Activated CD4-positive, CD25-positive, alpha-beta regulatory T cell (primary cell): ENCODE results near the gene UMAD1.
A peak's percentile ranks its signal among the peaks of the same experiment; 100 is the strongest.
"Not testable (repeated sequence)": the region's sequence is repeated elsewhere in the genome, so short reads cannot be mapped to it uniquely, and the experiment has no call there.

Experiments used
- DNase-seq, 4 experiments: peaks; one replicate each; lab custom pipeline; 2025; lab: John Stamatoyannopoulos, UW

UMAD1 gene

DNA sequence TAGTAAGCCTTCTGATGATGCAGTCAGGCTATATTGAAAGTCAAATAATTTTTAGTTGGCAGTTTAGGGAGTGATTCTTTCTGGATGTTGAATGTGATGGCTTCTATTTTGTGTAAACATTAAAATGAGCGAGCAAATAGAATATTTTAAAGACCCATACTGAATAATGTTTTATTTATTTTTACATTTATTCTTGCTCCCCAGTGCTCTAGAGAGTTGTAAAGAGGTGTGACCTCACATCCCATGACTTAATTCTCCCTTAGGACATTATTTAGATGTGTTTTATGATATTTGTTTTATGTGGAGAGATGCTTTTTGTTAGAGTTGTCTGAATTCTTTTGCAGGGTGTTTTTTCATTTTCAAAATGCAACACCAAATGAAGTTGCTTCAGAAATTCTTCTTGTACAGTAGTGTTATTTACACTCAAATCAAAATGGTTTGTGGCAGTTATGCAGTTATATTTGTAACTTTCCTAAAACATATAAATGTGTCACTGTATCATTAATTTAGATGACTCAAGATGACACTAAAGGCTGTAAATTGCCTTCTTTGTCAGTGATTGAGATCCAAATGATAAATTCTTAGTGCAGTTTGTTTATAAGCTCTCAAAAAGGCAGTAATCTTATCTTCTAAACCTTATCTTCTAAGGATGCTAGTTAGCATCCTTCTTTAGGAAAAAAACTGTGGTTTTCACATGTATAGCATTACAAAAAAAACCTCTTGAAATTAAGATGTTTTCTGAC, 12.4 kb downstream of the UMAD1 start:
- DNase-seq: no peak

DNA sequence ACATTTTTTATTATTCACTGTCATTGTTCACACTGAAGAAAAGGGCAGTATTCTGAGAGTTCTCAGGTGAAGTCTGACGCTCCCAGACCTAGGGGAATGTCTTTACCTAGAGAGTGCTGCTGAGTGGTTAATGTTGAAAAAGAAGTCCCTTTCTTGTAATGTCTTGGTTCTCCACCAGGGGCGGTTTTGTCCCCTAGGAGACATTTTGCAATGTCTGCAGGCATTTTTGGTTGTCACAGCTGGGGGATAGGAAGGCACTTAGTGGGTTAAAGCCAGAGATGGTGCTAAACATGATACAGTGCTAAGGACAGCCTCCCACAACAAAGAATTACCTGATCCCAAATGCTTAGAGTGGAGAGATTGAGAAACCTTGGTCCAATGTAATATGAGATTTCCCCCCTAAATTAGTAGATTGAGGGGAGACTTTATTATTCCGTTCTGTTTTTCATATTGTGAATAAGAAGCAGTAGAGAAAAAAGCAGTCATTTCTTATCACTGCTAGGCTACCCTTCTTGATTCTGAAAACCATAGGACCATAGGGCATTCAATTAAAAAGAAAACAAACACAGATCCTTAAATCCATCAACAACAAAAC, 13.1 kb downstream of the UMAD1 start:
- DNase-seq: no peak

DNA sequence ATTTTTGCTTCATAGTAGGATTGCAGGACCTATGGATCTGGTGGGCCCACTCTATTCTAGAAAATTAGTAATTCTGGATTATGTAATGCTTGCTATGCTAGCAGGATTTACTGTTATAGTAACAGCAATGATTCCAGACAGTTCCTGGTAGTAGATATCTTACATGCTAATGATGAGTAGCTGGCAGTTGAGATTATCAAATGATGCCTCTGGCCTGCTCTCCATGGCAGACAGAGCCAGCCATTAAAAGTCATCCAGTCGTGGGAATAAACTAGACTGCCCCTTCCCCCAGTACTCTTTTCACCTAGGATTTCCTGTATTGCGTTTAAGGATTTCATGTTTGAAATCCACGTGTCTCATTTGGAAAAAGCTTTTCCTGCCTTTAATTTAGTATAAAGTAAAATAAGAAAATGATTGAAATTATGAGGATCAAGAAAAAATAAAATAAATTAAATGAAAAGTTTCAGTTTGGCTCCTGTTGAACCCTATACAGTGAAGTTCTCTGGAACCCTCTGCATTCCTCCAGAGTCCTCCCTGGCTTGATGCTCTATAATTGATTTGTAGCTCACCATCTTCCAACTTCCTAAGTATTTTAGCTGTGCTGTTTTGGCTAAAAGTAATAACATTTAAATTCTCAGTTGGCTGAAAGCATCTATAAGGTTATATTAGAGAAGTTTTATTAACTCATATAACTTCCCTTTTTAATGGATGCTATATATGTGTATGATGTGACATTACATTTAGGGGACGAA, 14.6 kb downstream of the UMAD1 start:
- DNase-seq: no peak

DNA sequence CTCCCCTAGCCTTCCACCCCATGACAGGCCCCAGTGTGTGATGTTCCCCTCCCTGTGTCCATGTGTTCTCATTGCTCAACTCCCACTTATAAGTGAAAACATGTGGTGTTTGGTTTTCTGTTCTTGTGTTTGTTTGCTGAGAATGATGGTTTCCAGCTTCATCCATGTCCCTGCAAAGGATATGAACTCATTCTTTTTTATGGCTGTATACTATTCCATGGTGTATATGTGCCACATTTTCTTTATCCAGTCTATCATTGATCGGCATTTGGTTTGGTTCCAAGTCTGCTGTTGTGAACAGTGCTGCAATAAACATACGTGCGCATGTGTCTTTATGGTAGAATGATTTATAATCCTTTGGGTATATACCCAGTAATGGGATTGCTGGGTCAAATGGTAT, 15.9 kb downstream of the UMAD1 start:
- not testable (repeated sequence) for DNase-seq

DNA sequence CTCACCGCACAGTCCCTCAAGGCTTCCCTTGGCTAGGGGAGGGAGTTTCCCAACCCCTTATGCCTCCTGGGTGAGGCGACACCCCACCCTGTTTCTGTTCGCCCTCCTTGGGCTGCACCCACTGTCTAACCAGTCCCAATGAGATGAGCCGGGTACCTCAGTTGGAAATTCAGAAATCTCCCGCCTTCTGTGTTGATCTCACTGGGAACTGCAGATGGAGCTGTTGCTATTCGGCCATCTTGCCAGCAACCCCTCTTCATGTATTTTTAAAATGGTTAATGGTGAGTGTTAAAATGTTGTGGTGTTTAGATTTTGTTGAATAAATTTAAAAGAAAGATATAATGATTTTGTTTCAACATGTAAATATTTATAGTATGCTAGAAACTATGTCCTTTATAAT, 22.0 kb downstream of the UMAD1 start:
- DNase-seq: no peak

DNA sequence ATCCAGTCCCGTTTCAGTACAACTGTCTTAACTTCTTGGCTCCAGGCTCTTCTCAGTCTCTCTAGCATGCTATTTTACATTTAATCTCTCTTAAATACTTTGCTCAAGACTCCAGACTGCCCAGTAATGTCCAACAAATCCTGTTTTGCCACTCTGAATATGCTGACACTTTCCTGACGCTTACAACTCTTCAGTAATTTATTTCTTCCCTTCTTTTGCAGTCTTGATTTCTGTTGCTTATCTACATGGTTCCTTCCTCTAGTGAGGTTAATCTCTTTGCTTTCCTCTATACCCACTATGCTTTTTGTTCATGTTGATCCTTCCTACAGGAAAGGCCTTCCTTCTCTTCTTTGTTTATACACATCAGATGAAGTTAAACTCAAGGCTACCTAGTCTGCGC, 23.7 kb downstream of the UMAD1 start:
- no peak for DNase-seq

DNA sequence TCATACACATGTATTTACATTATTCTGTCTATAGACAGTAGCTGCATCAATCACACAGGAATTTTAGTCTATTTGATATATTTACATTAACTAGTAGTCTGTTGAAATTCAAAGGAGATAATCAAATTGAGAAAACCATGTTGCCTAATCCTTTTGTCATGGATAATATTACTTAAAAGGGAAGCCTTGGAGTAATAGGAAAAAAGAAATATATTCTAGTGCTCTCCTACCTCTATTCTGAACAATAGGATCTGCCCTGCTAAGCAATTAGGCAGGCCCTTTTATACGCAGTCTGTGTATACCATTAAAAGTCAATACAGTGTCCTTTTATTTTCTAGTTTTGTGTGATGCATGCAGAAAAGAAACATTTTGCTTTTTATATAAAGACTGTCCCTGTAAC, 24.5 kb downstream of the UMAD1 start:
- DNase-seq: no peak

DNA sequence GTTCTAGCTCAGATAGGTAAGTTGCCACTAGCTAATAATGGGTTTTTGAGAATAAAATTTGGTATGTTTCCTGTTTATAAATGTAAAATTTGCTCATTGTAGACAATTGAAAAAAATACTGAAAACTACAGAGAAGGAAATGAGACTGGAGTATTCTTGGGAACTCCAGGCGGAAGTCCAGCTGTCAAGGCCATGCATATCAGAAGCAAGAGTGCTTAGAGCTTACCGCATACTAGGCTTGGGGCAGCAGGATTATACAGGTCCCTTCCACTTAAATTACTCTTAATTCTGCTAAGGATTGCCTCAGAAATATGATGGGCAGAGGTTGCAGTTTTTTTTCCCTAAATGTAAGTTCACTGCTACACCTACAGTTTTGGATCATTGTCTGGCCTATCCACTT, 26.6 kb downstream of the UMAD1 start:
- DNase-seq: no peak

DNA sequence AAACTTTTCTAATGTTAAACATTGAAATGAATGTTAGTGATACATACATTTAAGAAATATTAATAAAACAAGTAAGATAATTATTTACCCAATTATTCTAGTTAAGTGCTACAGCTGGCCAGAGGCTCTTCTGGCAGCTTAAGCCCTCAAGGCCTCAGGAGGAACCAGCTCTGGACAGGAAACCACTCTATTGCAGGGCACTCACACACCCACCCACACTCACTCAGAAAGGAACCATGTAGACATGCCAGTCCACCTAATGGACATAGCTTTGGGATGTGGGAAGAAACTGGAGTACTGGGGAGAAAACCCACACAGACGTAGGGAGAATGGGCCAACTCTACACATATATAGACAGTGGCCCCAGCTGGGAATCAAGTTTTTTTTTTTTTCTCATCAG, 28.2 kb downstream of the UMAD1 start:
- no peak for DNase-seq

DNA sequence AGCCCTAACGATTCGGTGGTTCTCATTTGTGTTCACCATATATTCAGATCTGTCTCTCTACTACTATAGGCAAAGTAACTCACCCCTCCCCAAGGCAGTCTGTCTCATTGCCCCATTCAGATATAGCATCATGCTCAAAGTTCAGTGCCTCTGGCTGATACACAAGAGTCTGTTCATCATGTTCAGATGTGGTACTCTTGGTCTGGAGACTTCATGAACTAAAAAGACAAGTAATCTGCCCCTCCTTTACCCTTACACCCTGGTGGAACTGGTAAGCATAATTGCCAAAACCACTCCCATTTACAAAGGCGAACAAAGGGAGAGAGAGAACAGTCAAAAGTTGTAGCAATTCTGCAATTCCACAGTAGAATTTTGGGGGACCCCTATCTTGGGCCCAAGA, 29.9 kb downstream of the UMAD1 start:
- DNase-seq: no peak

DNA sequence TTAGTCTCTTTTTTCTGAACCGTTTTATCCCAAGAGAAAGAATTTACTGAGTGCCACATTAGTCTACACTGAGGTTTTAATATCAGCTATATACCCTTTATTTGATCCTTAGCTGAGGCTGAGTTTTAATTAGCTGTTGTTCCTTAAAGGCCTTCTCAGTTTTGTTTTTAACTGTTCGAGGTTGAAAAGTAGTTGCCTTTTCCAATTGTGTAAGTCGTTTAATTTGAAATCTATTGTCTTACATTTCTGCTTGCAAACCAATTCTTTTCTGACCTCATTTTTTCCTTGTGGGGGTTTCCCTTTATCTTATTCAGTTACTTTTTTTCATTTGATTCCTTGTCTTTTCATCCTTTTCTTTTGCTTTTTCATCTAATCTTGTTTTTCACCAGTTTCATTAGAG, 30.8 kb downstream of the UMAD1 start:
- DNase-seq: no peak

DNA sequence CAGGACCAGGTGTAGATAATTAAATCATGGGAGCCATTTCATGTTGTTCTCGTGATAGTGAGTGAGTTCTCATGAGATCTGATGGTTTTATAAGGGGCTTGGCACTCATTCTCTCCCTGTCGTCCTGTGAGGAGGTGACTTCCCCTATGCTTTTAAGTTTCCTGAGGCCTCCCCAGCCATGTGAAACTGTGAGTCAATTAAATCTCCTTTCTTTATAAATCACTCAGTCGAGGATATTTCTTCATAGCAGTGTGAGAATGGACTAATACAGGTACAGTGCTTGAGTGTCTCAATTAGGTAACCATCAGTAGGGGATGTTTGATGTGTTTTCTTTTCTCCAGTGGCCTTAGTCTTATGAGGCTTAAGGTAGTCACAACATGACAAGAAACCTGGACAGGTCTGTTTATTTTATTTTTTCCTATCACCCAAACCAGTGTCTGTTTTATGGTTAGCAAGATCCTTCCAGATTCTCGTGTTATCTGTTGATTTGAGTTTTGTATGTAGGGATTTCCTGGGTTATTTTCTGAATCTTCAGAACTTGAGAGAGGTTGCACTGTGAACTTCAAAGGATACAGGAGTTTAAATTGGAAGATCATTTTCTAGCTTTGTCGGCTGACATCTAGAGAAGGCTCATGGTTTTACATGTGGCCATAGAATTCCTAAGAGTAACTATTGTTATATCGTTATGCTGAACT, 32.1 kb downstream of the UMAD1 start:
- DNase-seq: no peak

DNA sequence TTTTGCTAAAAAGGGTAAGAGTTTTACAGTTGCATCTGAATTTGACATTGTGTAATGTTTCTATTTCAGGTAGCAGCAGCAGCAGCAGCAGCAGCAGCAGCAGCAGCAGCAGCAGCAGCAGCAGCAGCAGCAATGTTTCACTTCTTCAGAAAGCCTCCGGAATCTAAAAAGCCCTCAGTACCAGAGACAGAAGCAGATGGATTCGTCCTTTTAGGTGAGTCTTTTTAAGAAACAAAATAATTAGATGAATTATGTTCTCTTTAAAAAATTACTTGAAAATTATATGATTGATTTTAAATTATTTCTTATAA, 32.6 kb downstream of the UMAD1 start:
- DNase-seq: no peak

DNA sequence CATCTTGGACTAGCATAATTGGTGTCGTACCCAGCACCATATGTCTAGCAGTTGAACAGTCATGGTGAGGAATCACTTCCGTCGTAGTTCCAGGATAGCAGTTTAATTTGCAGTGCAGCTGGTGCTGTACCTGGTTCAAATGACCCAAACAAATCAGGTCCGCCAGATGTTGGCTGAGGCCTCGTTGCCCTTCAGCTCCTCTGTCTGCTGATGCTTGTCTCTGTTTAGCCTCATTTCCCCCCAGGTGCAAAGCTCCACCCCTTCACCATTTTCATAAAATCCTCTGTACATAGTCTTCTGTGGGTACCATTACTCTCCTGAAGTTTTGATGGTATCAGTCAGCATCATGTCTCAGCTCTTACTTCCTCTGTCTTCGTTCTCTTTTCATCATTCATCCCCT, 35.1 kb downstream of the UMAD1 start:
- no peak for DNase-seq

DNA sequence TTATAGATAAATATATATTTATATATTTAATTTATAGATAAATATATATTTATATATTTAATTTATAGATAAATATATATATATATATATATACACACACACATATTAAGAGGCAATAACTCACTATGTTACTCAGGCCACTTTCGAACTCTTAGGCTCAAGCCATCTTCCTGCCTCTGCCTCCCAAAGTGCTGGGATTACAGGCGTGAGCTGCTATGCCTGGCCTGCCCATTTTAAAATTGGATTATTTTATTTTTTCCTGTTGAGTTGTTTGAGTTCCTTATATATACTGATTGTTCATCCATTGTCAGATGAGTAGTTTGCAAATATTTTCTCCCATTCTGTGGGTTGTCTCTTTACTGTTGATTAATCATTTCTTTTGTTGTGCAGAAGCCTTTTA, 39.1 kb downstream of the UMAD1 start:
- DNase-seq: not testable (repeated sequence)

DNA sequence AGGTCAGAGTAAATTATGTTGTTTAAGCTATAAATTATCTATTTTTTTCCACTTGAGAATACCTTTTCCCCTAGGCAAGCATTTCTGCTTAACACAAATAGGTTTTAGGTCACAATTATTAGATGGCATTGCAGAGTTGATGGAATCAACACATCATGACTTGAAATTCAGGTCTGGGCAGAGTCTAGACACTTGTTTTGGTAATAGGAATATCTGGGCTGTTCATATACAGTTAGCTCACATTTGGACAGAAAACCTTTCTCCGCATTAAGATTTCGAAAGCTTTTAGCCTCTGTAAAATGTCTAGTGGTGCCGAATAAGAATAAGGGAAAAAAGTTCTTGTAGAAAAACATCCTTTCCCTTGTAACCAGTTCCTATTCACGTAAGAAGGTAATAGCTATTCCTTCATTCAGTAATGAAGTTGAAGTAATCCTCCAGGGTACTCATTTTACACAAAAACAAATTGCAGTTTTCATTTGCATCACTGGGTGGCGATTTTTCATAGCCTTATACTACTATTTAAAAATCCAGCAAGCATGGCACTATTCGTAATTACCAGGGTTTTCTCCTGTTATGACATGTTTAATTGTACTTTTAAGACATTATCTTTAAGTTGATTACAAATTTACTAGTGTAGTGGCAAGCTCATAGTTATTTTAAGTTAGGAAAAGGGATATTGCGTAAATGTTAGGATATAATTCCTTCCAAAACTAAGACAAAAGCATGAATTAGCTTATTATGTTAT, 40.8 kb downstream of the UMAD1 start:
- peak in 2 of 4 experiments; percentile 2 for DNase-seq

DNA sequence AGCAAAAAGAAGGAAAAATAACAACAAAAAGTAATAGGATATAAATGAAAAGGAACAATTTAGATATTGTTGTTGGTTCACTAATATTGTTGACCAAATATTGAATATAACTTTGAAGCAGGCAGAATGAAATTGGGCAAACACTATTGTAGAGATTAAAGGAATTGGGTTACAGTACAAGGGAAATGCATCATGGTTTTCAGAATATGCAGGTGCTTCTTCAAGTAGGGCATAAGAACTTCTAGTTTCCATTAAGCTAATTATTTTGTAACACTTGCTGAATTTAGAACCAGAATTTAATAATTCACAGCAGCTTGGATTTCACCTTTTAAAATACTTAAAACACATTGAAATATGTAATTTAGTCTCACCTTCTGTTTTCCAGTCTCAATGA, 41.4 kb downstream of the UMAD1 start:
- DNase-seq: no peak

DNA sequence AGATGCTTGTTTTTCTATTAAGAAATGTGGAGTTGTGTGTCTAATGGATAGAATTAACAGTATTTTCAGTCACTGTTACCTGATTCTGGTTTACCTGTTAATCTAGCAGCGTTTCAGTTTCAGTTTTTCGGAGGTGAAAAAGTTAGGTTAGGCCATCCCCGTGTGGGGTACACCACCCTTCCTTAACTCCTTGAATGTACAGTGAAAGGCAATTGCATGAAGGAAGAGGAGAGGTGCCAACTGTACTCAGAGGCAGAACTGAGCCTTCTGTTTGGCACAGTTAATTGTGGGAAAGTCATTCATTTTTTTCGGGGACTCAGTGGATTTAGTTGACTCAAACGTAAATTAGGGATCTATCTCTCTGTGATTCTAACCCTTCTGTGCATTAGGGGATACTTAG, 42.3 kb downstream of the UMAD1 start:
- no peak for DNase-seq

DNA sequence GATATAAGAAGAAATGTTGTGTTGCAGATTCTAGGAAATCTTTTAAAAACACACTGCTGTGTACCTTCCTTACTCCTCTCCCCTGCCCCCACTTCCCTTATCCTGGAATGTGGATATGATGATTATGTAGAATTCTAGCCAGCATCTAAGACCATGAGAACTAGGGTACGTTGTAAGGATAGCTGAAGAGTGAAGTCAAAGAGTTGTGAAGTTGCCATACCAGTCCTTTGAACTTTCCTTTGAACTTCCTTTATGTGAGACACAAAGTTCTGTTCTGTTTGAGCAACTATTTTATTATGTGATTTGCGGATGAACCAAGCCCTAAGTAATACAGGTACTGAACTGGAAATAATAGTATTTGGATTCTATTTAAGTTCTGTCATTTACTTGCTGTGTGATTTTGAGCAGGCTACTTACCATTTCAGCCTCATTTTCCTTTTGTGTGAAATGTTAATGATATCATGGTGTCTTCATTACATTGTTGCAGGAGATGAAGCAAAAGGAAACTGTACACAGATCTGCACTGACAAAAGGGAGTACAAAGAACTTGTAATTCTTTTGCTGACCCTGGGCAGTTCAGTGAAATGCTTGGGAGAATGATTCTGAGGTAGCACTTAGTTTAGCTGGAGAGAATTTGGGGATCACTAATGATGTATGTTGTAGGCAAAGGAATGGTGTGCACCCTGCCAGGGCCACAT, 46.4 kb downstream of the UMAD1 start:
- no peak for DNase-seq

DNA sequence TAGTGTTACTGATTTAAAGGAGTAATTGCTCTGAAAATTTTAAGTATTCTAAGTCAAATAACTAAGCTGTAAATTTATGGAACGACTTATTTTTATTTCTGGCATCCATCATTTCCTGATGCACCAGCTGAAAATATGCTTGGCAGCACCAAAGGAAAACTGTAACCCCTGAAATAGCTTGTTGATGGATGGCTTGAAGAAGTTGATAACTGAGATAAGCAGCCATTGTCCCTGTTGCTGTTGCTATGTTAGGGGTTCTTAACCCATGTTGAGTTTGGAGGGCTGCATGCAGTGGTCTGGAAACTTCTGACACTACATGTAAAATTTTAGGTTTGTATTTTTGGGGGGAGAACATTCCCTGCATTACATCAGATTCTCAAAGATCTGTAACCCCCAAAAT, 47.2 kb downstream of the UMAD1 start:
- DNase-seq: no peak

DNA sequence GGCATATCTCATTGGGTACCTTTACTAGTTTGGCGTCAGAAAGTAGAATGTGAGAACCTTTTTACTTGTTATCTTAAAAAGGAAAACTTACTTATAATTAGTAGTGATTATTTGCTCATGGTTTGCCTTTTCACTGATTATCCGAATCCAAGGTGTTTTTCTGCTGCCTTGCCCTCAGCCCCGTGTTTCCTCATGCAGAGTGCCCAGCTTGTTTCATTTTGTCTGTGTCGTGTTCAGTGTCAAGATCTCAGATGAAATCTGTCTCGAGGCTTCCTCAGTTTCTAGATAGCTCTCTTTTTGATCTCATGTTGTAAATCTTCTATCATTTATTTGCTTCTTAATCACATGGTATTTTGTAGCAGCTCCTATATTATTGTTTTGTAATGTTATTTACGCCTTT, 47.8 kb downstream of the UMAD1 start:
- no peak for DNase-seq

DNA sequence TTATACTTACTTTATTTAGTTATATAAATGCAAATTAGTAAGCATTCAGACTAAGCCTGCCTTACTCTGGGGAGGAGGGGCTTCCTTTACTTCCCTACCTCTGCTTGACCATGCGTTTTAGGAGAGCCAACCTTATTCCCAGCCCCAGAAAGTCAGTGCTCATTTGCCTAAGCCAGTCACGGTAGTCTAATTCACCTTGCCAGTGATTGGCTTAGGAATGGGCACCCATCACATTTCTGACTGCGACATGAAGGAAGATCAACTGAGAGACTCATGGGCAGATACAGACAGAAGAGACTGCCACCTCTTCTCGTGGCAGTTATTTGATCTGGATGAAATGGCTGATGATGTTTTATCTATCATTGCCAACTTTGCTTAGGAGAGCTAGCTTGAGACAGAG, 48.4 kb downstream of the UMAD1 start:
- DNase-seq: no peak
